Measurements from ENCODE around the gene RASSF5. TPM values are rescaled to one million over a fixed set of nuclear protein-coding genes. Genes with fewer than 3 reads are reported as not detected.

RASSF5 gene
- total RNA-seq, 3 donors from 2014 or later, result 11.0 to 17.0 (median 11.1) TPM

GRCh38 chr1:206470692-206471414 is 36.5 kb upstream of the RASSF5 start:
- H3K27me3 ChIP-seq, result no peaks in the 10 kb centered on the region
- no peaks in the 10 kb centered on the region for H3K9me3 ChIP-seq
- TF ChIP-seq POLR2A (IDR thresholded peaks at IDR 0.05) (no peak), CTCF (IDR thresholded peaks at IDR 0.05) (no peak), POLR2AphosphoS5 (IDR thresholded peaks at IDR 0.05) (no peak)
- no peak for DNase-seq (ENCODE audit: low spot score in 2 of 2)
- peaks cover 0 to 9% of the 10 kb centered on the region in 2 donors for H3K4me1 ChIP-seq
- H3K27ac ChIP-seq, result peak overlapping the region; percentile 67 to 76
- no peaks in the 10 kb centered on the region for H3K36me3 ChIP-seq
- intact Hi-C loops (cut with DNase I; ENCODE audit: low total_unique reads), result no loop called here
- peak overlapping the region; percentile 61 to 75 (median 67) for H3K4me3 ChIP-seq

GRCh38 chr1:206471415-206471801 is 35.9 kb upstream of the RASSF5 start:
- Histone ChIP-seq H3K4me3 (peak overlapping the region in 2 of 3 donors; percentile 67 to 75), H3K4me1 (peaks cover 0 to 9% of the 10 kb centered on the region in 2 donors), H3K9me3 (no peaks in the 10 kb centered on the region), H3K36me3 (no peaks in the 10 kb centered on the region), H3K27ac (peak overlapping the region in 1 of 2 donors; percentile 76), H3K27me3 (no peaks in the 10 kb centered on the region)
- intact Hi-C loops (cut with DNase I; ENCODE audit: low total_unique reads), result no loop called here
- TF ChIP-seq CTCF (IDR thresholded peaks at IDR 0.05) (no peak), POLR2A (IDR thresholded peaks at IDR 0.05) (no peak), POLR2AphosphoS5 (IDR thresholded peaks at IDR 0.05) (no peak)
- no peak for DNase-seq (ENCODE audit: low spot score in 2 of 2)

- Histone ChIP-seq H3K36me3 (no peaks in the 10 kb centered on the region), H3K27ac (peak overlapping the region in 1 of 2 donors; percentile 48), H3K27me3 (no peaks in the 10 kb centered on the region), H3K4me3 (no peak overlapping the region), H3K4me1 (peaks cover 0 to 9% of the 10 kb centered on the region in 2 donors), H3K9me3 (no peaks in the 10 kb centered on the region)
- intact Hi-C loops (cut with DNase I; ENCODE audit: low total_unique reads), result no loop called here
- TF ChIP-seq CTCF (IDR thresholded peaks at IDR 0.05), result no peak
- TF ChIP-seq POLR2A (IDR thresholded peaks at IDR 0.05), result no peak
- no peak for TF ChIP-seq POLR2AphosphoS5 (IDR thresholded peaks at IDR 0.05)
- no peak for DNase-seq (ENCODE audit: low spot score in 2 of 2)
Observed at GRCh38 chr1:206472024-206472423, 35.3 kb upstream of the RASSF5 start.

DNA sequence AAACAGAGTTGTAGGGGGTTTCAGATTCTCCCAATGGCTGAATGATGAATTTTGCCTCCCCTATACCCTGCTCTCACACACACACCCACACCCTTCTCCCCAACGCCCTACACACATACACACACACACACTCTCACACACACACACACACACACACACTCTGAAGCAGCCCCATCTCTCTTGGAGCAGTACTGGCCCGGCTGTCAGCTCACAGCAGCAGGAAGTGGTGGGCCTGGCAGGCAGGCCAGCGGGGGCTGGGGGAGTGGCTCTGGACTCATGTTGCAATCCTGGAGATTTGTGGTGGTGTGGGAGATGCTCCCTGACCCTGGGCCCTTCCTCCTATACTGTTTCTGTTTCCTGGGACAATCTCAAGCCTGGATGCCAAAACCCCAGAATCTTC is 34.9 kb upstream of the RASSF5 start:
- no peak for DNase-seq (ENCODE audit: low spot score in 2 of 2)
- TF ChIP-seq POLR2A (IDR thresholded peaks at IDR 0.05) (no peak), CTCF (IDR thresholded peaks at IDR 0.05) (no peak), POLR2AphosphoS5 (IDR thresholded peaks at IDR 0.05) (no peak)
- Histone ChIP-seq H3K4me1 (peaks cover 0 to 9% of the 10 kb centered on the region in 2 donors), H3K27me3 (no peaks in the 10 kb centered on the region), H3K9me3 (no peaks in the 10 kb centered on the region), H3K36me3 (no peaks in the 10 kb centered on the region), H3K27ac (peak overlapping the region in 1 of 2 donors; percentile 48), H3K4me3 (no peak overlapping the region)
- intact Hi-C loops (cut with DNase I; ENCODE audit: low total_unique reads), result no loop called here

DNA sequence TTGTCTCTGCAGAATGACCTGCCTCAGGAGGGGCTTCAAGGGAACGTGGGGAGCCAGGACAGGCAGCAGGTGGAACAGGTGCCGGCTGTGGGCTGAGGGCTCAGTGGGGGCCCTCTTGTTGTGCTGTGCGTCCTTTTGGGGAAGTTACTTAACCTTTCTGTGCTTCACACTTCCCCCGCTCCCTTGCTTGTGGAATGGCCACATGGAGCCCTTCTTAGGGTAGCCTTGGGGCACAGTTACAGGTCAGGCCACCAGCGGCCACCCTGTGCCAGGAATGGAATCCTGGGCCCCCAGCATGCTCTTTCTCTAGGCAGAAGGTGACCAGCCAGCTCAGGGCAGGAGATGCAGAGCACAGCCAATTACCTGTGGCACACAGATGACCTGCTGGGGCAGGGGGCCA is 34.4 kb upstream of the RASSF5 start:
- no peak for TF ChIP-seq CTCF (IDR thresholded peaks at IDR 0.05)
- no peak for TF ChIP-seq POLR2AphosphoS5 (IDR thresholded peaks at IDR 0.05)
- TF ChIP-seq POLR2A (IDR thresholded peaks at IDR 0.05), result no peak
- intact Hi-C loops (cut with DNase I; ENCODE audit: low total_unique reads), result no loop called here
- Histone ChIP-seq H3K4me3 (no peak overlapping the region), H3K9me3 (no peaks in the 10 kb centered on the region), H3K27me3 (no peaks in the 10 kb centered on the region), H3K4me1 (peaks cover 0 to 9% of the 10 kb centered on the region in 2 donors), H3K36me3 (no peaks in the 10 kb centered on the region), H3K27ac (peak overlapping the region in 1 of 2 donors; percentile 48)
- DNase-seq (ENCODE audit: low spot score in 2 of 2), result no peak
